ENCODE data around the gene TMEM139. TPM values are rescaled to one million over a fixed set of nuclear protein-coding genes. Genes with fewer than 3 reads are reported as not detected.

The TMEM139 gene
- under 1 TPM in 4 of 5 experiments, not detected in 1; 0.32 to 0.62 (median 0.51) TPM for total RNA-seq
- under 1 TPM; 0.46 TPM for polyA plus RNA-seq
- total RNA-seq, result 0.40 reads per million

DNA sequence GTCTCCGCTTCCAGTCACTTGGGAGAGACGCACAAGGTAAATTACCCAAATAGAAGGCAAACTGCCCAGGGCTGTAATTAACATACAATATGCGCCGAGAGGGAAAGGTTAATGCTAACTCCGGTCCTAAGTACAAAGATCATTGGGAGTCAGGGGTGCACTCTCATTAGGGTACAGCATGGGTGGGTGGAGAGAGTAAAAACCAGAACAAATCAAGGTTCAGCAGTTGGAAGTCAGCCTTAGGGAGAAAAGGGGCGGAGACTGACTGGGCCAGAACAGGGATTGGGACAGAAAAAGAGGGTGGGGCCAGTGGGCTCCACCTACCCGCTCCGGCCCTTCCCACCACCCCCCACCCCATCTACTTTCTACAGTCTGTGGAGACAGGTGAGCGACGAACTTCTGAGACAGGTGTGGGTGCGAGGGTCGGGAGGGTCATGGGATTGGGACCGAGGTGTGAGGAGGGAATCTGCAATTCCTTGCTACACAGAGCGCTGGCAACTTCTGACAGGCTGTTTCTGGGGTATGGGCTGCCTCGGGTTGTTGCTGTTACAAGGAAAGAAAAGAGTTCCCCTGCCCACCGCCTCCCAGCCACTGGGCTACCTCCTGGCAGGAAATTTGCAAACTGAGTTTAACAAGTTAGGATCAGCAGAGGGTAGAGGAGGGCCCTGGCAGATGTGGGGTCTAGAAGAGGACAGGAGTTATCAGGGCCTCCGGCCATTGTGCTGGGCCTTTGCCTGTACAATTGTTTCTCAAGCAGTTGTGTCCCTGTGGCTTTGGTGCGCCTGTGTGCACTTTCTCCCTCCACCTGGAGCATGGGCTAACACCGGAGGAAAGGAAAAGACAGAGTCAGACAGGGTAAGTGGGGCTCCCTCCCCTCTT lies at the start of gene TMEM139:
TSS of gene TMEM139 (plus strand) at position 368 of the 879 bp plus-strand sequence. CDS start 1,000 bp downstream, outside the sequence.
- CTCF ChIA-PET, result interaction anchor here (0.8 to 1.0 kb wide), 2 partner anchors 12 to 44 kb away, joined by 3 read pairs; no protein-coding TSS in a partner anchor
- H3K4me1 Mint-ChIP-seq, result peaks cover 32 to 58% (median 56%) of the 10 kb centered on the region in 7 donors
- intact Hi-C loops (cut with micrococcal nuclease), result loop anchor here in 1 of 2 donors (5.0 kb wide), 1 partner anchor 433 kb away; no protein-coding TSS in a partner anchor

GRCh38 chr7:143235561-143235960 lies 49.2 kb upstream of the TMEM139 start:
- Histone ChIP-seq H3K36me3 (ENCODE audit: control insufficient read depth in 2 of 3, insufficient read depth in 3 of 3, low read length in 3 of 3) (no peaks in the 10 kb centered on the region), H3K27me3 (ENCODE audit: control insufficient read depth in 2 of 2, insufficient read depth in 2 of 2, low read length in 2 of 2) (no peaks in the 10 kb centered on the region), H3K4me3 (ENCODE audit: low read length) (no peak overlapping the region), H3K9me3 (ENCODE audit: control insufficient read depth in 2 of 3, low read length in 3 of 3) (peaks cover 0 to 5% (median 4%) of the 10 kb centered on the region in 3 experiments), H3K27ac (ENCODE audit: low read depth, low read length) (no peak overlapping the region), H3K4me1 (ENCODE audit: control insufficient read depth in 2 of 2, insufficient read depth in 2 of 2, low read length in 2 of 2) (no peaks in the 10 kb centered on the region)
- no peak overlapping the region for H3K27ac Mint-ChIP-seq
- ChIA-PET POLR2A (no interaction called here), CTCF (interaction anchor here (0.9 to 2.4 kb wide), 2 partner anchors 64 to 87 kb away, joined by 3 to 7 read pairs; no protein-coding TSS in a partner anchor)
- ATAC-seq (no peak), DNase-seq (no peak)
- H3K9me3 Mint-ChIP-seq, result peaks cover 0 to 27% (median 18%) of the 10 kb centered on the region in 11 donors
- peaks cover 6 to 25% (median 14%) of the 10 kb centered on the region in 5 donors for H3K36me3 Mint-ChIP-seq
- H3K27me3 Mint-ChIP-seq, result peaks cover 5 to 44% (median 20%) of the 10 kb centered on the region in 5 donors
- no peak overlapping the region for H3K4me3 Mint-ChIP-seq
- peaks cover 0 to 13% (median under 1%) of the 10 kb centered on the region in 7 donors for H3K4me1 Mint-ChIP-seq
- intact Hi-C loops (cut with micrococcal nuclease), result no loop called here

More for the DNA sequence above, at the start of gene TMEM139:
- Mint-ChIP-seq H3K27ac (peak within 1 kb of the TSS in 8 of 9 donors; percentile 6 to 73 (median 32)), H3K36me3 (peaks cover 0 to 14% (median 0%) of the 10 kb centered on the region in 5 donors), H3K9me3 (peaks cover 0 to 4% (median 0%) of the 10 kb centered on the region in 11 donors), H3K27me3 (no peaks in the 10 kb centered on the region), H3K4me3 (peak within 1 kb of the TSS in 6 of 10 donors; percentile 18 to 45 (median 26))
- Histone ChIP-seq H3K27me3 (ENCODE audit: control insufficient read depth in 2 of 2, insufficient read depth in 2 of 2, low read length in 2 of 2) (no peaks in the 10 kb centered on the region), H3K36me3 (ENCODE audit: control insufficient read depth in 2 of 3, insufficient read depth in 3 of 3, low read length in 3 of 3) (peaks cover 0 to 5% (median 0%) of the 10 kb centered on the region in 3 experiments), H3K27ac (ENCODE audit: low read depth, low read length) (no peak within 1 kb of the TSS), H3K9me3 (ENCODE audit: control insufficient read depth in 2 of 3, low read length in 3 of 3) (no peaks in the 10 kb centered on the region), H3K4me1 (ENCODE audit: control insufficient read depth in 2 of 2, insufficient read depth in 2 of 2, low read length in 2 of 2) (peaks cover 5 to 35% of the 10 kb centered on the region in 2 donors), H3K4me3 (ENCODE audit: low read length) (no peak within 1 kb of the TSS)
- DNase-seq (no peak), ATAC-seq (no peak)
- POLR2A ChIA-PET, result interaction anchor here (1.6 kb wide), 1 partner anchor 9 kb away, joined by 5 read pairs; no protein-coding TSS in a partner anchor

- POLR2A ChIA-PET, result interaction anchor here (0.6 kb wide), 1 partner anchor 154 kb away, joined by 3 read pairs; no protein-coding TSS in a partner anchor
- Histone ChIP-seq H3K27ac (ENCODE audit: low read depth, low read length) (no peak overlapping the region), H3K4me1 (ENCODE audit: control insufficient read depth in 2 of 2, insufficient read depth in 2 of 2, low read length in 2 of 2) (peaks cover 3 to 4% of the 10 kb centered on the region in 2 donors), H3K27me3 (ENCODE audit: control insufficient read depth in 2 of 2, insufficient read depth in 2 of 2, low read length in 2 of 2) (no peaks in the 10 kb centered on the region), H3K36me3 (ENCODE audit: control insufficient read depth in 2 of 3, insufficient read depth in 3 of 3, low read length in 3 of 3) (no peaks in the 10 kb centered on the region), H3K4me3 (ENCODE audit: low read length) (no peak overlapping the region), H3K9me3 (ENCODE audit: control insufficient read depth in 2 of 3, low read length in 3 of 3) (peaks cover 0 to 5% (median 4%) of the 10 kb centered on the region in 3 experiments)
- intact Hi-C loops (cut with micrococcal nuclease), result no loop called here
- H3K4me1 Mint-ChIP-seq, result peaks cover 6 to 22% (median 7%) of the 10 kb centered on the region in 7 donors
- H3K27ac Mint-ChIP-seq, result no peak overlapping the region
- peaks cover 6 to 25% (median 14%) of the 10 kb centered on the region in 5 donors for H3K36me3 Mint-ChIP-seq
- peaks cover 5 to 44% (median 20%) of the 10 kb centered on the region in 5 donors for H3K27me3 Mint-ChIP-seq
- CTCF ChIA-PET, result interaction anchor here (0.6 to 2.4 kb wide), 5 partner anchors 15 to 181 kb away, joined by 3 to 7 read pairs (median 3); no protein-coding TSS in a partner anchor
- H3K4me3 Mint-ChIP-seq, result no peak overlapping the region
- H3K9me3 Mint-ChIP-seq, result peaks cover 0 to 27% (median 18%) of the 10 kb centered on the region in 11 donors
- DNase-seq, result no peak
- ATAC-seq, result no peak
These were observed 48.3 kb upstream of the TMEM139 start for GRCh38 chr7:143236408-143236990.

DNA sequence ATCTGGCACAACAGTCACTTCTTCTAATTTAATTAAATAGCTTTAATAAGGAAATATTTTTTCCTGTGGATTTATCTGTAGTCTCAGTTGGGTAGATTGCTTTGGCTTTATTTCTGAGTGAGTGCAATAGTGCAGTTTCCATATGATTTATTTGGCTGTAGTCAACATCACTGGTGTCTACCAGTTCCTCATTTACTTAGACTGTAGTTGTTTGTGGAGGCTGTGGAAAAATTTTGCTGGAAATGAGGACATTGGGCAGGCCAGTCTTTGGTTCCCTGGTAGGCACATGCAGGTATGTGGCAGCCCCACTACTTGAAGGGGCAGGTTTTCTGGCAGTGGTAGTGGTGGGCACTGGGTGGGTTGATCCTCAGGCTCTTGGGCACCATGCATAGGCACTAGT lies 47.4 kb upstream of the TMEM139 start:
- ChIA-PET POLR2A (interaction anchor here (0.7 kb wide), 1 partner anchor 39 kb away, joined by 4 read pairs; no protein-coding TSS in a partner anchor), CTCF (interaction anchor here (1.0 to 7.3 kb wide), 3 partner anchors 16 to 62 kb away, joined by 3 to 177 read pairs (median 7); no protein-coding TSS in a partner anchor)
- H3K36me3 ChIP-seq (ENCODE audit: control insufficient read depth in 2 of 3, insufficient read depth in 3 of 3, low read length in 3 of 3), result no peaks in the 10 kb centered on the region
- no peak for ATAC-seq
- peaks cover 3 to 4% of the 10 kb centered on the region in 2 donors for H3K4me1 ChIP-seq (ENCODE audit: control insufficient read depth in 2 of 2, insufficient read depth in 2 of 2, low read length in 2 of 2)
- Mint-ChIP-seq H3K36me3 (peaks cover 6 to 25% (median 14%) of the 10 kb centered on the region in 5 donors), H3K4me3 (no peak overlapping the region), H3K4me1 (peaks cover 6 to 31% (median 7%) of the 10 kb centered on the region in 7 donors), H3K27ac (no peak overlapping the region), H3K27me3 (peaks cover 5 to 39% (median 20%) of the 10 kb centered on the region in 5 donors), H3K9me3 (peaks cover 0 to 27% (median 18%) of the 10 kb centered on the region in 11 donors)
- H3K27ac ChIP-seq (ENCODE audit: low read depth, low read length), result no peak overlapping the region
- H3K27me3 ChIP-seq (ENCODE audit: control insufficient read depth in 2 of 2, insufficient read depth in 2 of 2, low read length in 2 of 2), result no peaks in the 10 kb centered on the region
- H3K9me3 ChIP-seq (ENCODE audit: control insufficient read depth in 2 of 3, low read length in 3 of 3), result peaks cover 0 to 5% (median 4%) of the 10 kb centered on the region in 3 experiments
- no peak overlapping the region for H3K4me3 ChIP-seq (ENCODE audit: low read length)
- intact Hi-C loops (cut with micrococcal nuclease), result no loop called here
- DNase-seq, result no peak

DNA sequence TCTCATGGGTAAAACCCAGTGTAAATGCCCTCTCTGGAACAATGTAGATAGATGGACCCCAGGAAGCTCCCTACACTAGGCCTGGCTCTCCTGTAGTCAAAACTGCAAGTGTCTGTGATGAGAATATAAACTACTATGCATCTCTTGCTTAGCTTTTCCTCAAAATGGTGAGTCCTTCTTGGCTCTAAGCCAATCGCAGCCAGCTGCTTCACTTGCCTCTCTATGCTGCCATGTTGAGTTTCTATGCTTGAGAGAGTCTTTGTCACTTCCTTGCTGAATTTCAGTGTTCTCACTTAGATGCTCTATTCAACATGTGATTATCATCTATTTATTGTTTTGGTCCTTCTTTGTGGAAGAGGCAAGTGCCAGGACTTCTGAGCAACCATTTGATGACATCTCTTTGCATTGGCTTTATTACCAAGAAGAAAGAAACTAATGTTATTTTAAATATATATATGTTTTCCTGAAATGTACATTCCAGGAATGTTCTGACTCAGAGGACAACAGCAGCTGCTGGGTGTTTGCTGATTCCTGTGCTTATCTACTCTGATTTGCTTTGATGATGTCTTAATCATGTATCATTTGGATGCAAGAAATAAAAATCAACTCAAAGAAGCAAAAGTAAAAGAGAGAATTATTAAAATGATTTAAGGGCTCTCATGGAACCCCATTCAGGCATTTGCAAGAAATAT lies 46.3 kb upstream of the TMEM139 start:
- H3K4me1 Mint-ChIP-seq, result peaks cover 6 to 36% (median 11%) of the 10 kb centered on the region in 7 donors
- Histone ChIP-seq H3K36me3 (ENCODE audit: control insufficient read depth in 2 of 3, insufficient read depth in 3 of 3, low read length in 3 of 3) (no peaks in the 10 kb centered on the region), H3K27me3 (ENCODE audit: control insufficient read depth in 2 of 2, insufficient read depth in 2 of 2, low read length in 2 of 2) (no peaks in the 10 kb centered on the region), H3K9me3 (ENCODE audit: control insufficient read depth in 2 of 3, low read length in 3 of 3) (peaks cover 0 to 5% (median 4%) of the 10 kb centered on the region in 3 experiments), H3K4me1 (ENCODE audit: control insufficient read depth in 2 of 2, insufficient read depth in 2 of 2, low read length in 2 of 2) (peaks cover 3 to 4% of the 10 kb centered on the region in 2 donors), H3K27ac (ENCODE audit: low read depth, low read length) (no peak overlapping the region), H3K4me3 (ENCODE audit: low read length) (no peak overlapping the region)
- peaks cover 0 to 27% (median 18%) of the 10 kb centered on the region in 11 donors for H3K9me3 Mint-ChIP-seq
- no peak for ATAC-seq
- H3K36me3 Mint-ChIP-seq, result peaks cover 6 to 25% (median 14%) of the 10 kb centered on the region in 5 donors
- DNase-seq, result no peak
- H3K4me3 Mint-ChIP-seq, result no peak overlapping the region
- CTCF ChIA-PET, result interaction anchor here (0.8 to 7.3 kb wide), 6 partner anchors 11 to 178 kb away, joined by 3 to 177 read pairs (median 28); no protein-coding TSS in a partner anchor
- peak overlapping the region in 1 of 9 donors; percentile 66 for H3K27ac Mint-ChIP-seq
- intact Hi-C loops (cut with micrococcal nuclease), result no loop called here
- POLR2A ChIA-PET, result interaction anchor here (0.8 to 2.7 kb wide), 2 partner anchors 24 to 71 kb away, joined by 5 to 35 read pairs; partner anchors contain the start of gene GSTK1
- peaks cover 5 to 30% (median 20%) of the 10 kb centered on the region in 5 donors for H3K27me3 Mint-ChIP-seq
